ENCODE measurements around the gene SCYGR6. TPM values are rescaled to one million over a fixed set of nuclear protein-coding genes. Genes with fewer than 3 reads are reported as not detected.
"Not testable (repeated sequence)": the region's sequence is repeated elsewhere in the genome, so short reads cannot be mapped to it uniquely, and the experiment has no call there.

The SCYGR6 gene
- total RNA-seq, 1 donor from 2014 or later, result not detected

GRCh38 chr2:227766373-227766883 lies 41.9 kb upstream of the SCYGR6 start:
- H3K4me3 Mint-ChIP-seq, result no peak overlapping the region
- peaks cover 5% of the 10 kb centered on the region for H3K4me1 Mint-ChIP-seq
- H3K27ac Mint-ChIP-seq (ENCODE audit: unreplicated experiment), result no peak overlapping the region
- TF ChIP-seq CTCF (conservative IDR thresholded peaks at IDR 0.05), result peak; percentile 98
- DNase-seq (ENCODE audit: low read depth, low spot score), result peak; percentile 78
- H3K27me3 Mint-ChIP-seq (ENCODE audit: low read depth), result no peaks in the 10 kb centered on the region
- H3K9me3 Mint-ChIP-seq, result no peaks in the 10 kb centered on the region
- H3K36me3 Mint-ChIP-seq (ENCODE audit: low read depth), result no peaks in the 10 kb centered on the region

GRCh38 chr2:227765788-227766372 lies 41.3 kb upstream of the SCYGR6 start:
- H3K9me3 Mint-ChIP-seq, result no peaks in the 10 kb centered on the region
- DNase-seq (ENCODE audit: low read depth, low spot score), result no peak
- no peak for TF ChIP-seq CTCF (conservative IDR thresholded peaks at IDR 0.05)
- H3K4me3 Mint-ChIP-seq, result no peak overlapping the region
- no peaks in the 10 kb centered on the region for H3K36me3 Mint-ChIP-seq (ENCODE audit: low read depth)
- H3K27ac Mint-ChIP-seq (ENCODE audit: unreplicated experiment), result no peak overlapping the region
- peaks cover 7% of the 10 kb centered on the region for H3K4me1 Mint-ChIP-seq
- no peaks in the 10 kb centered on the region for H3K27me3 Mint-ChIP-seq (ENCODE audit: low read depth)

- no peak for DNase-seq (ENCODE audit: low read depth, low spot score)
- H3K4me1 Mint-ChIP-seq, result peaks cover 24% of the 10 kb centered on the region
- H3K27me3 Mint-ChIP-seq (ENCODE audit: low read depth), result no peaks in the 10 kb centered on the region
- H3K27ac Mint-ChIP-seq (ENCODE audit: unreplicated experiment), result no peak overlapping the region
- no peak for TF ChIP-seq CTCF (conservative IDR thresholded peaks at IDR 0.05)
- H3K4me3 Mint-ChIP-seq, result no peak overlapping the region
- H3K9me3 Mint-ChIP-seq, result no peaks in the 10 kb centered on the region
- no peaks in the 10 kb centered on the region for H3K36me3 Mint-ChIP-seq (ENCODE audit: low read depth)
These were observed 37.4 kb upstream of the SCYGR6 start for GRCh38 chr2:227761740-227762476.

GRCh38 chr2:227759411-227760118 lies 35.0 kb upstream of the SCYGR6 start:
- DNase-seq (ENCODE audit: low read depth, low spot score), result no peak
- H3K36me3 Mint-ChIP-seq (ENCODE audit: low read depth), result no peaks in the 10 kb centered on the region
- H3K27me3 Mint-ChIP-seq (ENCODE audit: low read depth), result no peaks in the 10 kb centered on the region
- H3K4me3 Mint-ChIP-seq, result peak overlapping the region; percentile 20
- H3K4me1 Mint-ChIP-seq, result peaks cover 19% of the 10 kb centered on the region
- H3K27ac Mint-ChIP-seq (ENCODE audit: unreplicated experiment), result peak overlapping the region; percentile 17
- H3K9me3 Mint-ChIP-seq, result no peaks in the 10 kb centered on the region
- TF ChIP-seq CTCF (conservative IDR thresholded peaks at IDR 0.05), result no peak

GRCh38 chr2:227756261-227756660 lies 31.7 kb upstream of the SCYGR6 start:
- H3K4me1 Mint-ChIP-seq, result peaks cover 19% of the 10 kb centered on the region
- DNase-seq (ENCODE audit: low read depth, low spot score); H3K36me3 Mint-ChIP-seq (ENCODE audit: low read depth); H3K4me3 Mint-ChIP-seq; H3K27ac Mint-ChIP-seq (ENCODE audit: unreplicated experiment); H3K9me3 Mint-ChIP-seq; H3K27me3 Mint-ChIP-seq (ENCODE audit: low read depth): not testable (repeated sequence)
